DOHH2 (cell line): ENCODE measurements around the gene TRIM54.

Experiments
- CTCF ChIP-seq: fragments of 200-600 bp; sonication (generic); IDR thresholded peaks from one replicate; pipeline ENCODE4 v1.5.1; 2014; ENCODE audit warnings: antibody characterized with exemption, mild to moderate bottlenecking, low read depth, low read length; ENCODE audit not compliant: poor library complexity, severe bottlenecking
- EZH2phosphoT487 ChIP-seq: fragments of 200-600 bp; sonication (generic); IDR thresholded peaks from 2 replicates; pipeline ENCODE4 v1.6.1; 2017; ENCODE audit warnings: borderline replicate concordance, mild to moderate bottlenecking, antibody characterized with exemption, low read length, moderate library complexity, mixed read lengths

GRCh38 chr2:27307545-27308358 lies 25.5 kb downstream of the TRIM54 start:
- TF ChIP-seq CTCF (no peak), EZH2phosphoT487 (no peak)
